Measurements from ENCODE around the gene CBX2.

DNA sequence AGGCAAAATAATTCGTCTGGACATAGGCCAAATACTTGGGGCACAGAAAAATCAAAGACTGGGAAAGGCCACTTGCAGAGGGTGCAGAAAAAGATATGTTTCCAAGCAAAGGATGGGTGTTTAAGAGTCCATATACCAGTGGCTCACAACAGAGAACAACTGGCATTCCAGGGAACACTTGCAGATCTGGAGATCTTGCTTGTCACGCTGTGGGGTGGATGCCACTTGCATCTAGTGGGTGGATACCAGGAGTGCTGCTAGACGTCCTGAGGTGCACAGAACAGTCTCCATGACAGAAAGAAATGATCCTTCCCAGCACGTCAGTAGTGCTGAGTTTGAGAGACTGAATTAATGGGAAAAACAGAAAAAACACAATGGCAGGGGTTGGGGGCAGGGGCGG, 10.5 kb downstream of the CBX2 start:
- TF ChIP-seq POLR2AphosphoS5 (IDR thresholded peaks at IDR 0.05; ENCODE audit: low read depth) (no peak), CTCF (IDR thresholded peaks at IDR 0.05; ENCODE audit: insufficient read depth, low read length) (no peak), REST (IDR thresholded peaks at IDR 0.05; ENCODE audit: insufficient replicate concordance, low read depth) (no peak), GABPA (IDR thresholded peaks at IDR 0.05; ENCODE audit: low read depth) (no peak), SPI1 (IDR thresholded peaks at IDR 0.05; ENCODE audit: borderline replicate concordance, low read depth) (no peak)

Data from HL-60 (cell line).